ENCODE measurements around the gene SMC4.

Gene SMC4

GRCh38 chr3:160475884-160476283 lies 76.4 kb downstream of the SMC4 start:
- DNase-seq (ENCODE audit: low read depth in 2 of 2), result no peak

DNA sequence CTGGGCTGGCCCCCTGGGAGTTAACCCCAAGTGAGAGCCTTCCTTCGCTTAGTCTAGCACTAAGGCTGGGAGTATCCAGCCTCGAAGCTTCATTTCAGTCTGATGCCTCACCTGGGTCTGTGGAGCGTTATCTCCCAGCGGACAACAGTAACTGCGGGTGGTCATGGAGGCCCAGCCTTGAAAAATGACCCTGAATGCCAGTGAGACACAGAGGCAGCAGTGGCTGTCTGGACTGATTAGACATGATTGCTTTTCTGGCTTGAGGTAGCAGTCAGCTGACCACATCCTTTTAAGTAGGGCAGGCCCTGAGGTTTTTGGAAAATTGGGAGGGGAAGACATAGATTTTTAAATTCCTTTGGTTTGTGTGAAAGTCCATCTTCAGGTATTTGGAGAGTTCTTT lies 78.3 kb downstream of the SMC4 start:
- DNase-seq (ENCODE audit: low read depth in 2 of 2), result no peak

DNA sequence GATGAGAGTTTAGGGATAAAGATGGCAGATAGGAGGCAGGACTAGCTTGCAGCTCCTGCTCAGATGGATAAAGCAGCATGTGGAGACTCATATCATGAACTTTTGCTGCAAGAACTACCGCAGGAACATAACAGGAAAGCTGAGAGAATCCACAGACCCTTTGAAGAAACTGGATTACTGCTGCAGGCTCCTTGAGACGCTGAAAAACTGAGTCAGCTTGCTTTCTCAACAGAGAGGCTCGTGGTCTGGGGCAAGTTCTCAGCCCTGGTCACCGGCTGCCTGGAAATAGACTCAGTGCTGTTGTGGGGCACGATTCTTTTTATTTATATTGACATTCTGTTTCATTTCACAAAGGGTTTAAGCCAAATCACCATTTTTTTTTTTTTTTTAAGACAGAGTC lies 78.9 kb downstream of the SMC4 start:
- DNase-seq (ENCODE audit: low read depth in 2 of 2), result no peak

DNA sequence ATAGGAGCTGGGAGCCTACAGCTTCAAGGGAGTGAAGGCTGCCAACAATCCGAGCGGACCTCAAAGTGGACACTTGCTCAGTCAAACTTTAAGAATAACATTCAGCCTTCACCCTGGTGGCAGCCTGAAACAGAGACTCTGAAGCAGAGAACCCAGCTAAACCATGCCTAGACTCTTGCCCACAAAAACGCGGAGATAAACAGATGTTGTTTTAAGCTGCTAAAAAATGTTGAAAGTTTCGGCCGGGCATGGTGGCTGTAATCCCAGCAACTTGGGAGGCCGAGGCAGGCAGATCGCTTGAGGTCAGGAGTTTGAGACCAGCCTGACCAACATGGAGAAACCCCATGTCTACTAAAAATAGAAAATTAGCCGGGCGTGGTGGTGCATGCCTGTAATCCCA lies 79.9 kb downstream of the SMC4 start:
- DNase-seq (ENCODE audit: low read depth in 2 of 2), result no peak

- DNase-seq (ENCODE audit: low read depth in 2 of 2), result no peak
Observed at GRCh38 chr3:160480931-160481330, 81.5 kb downstream of the SMC4 start.

- no peak for DNase-seq (ENCODE audit: low read depth in 2 of 2)
Observed at GRCh38 chr3:160481856-160482255, 82.4 kb downstream of the SMC4 start.

- DNase-seq (ENCODE audit: low read depth in 2 of 2), result no peak
Observed at GRCh38 chr3:160482796-160483195, 83.3 kb downstream of the SMC4 start.
